CD4-positive, alpha-beta T cell treated with Interleukin-4 for 1 hour (primary cell): Measurements from ENCODE around the gene TPPP.
"Not testable (repeated sequence)": the region's sequence is repeated elsewhere in the genome, so short reads cannot be mapped to it uniquely, and the experiment has no call there.

ENCODE experiments used
- DNase-seq, 2 donors: peaks; one replicate each; pipeline ENCODE4 v3.0.0-alpha.2; 2020 to 2022

The TPPP gene

GRCh38 chr5:644971-645370 is 48.2 kb downstream of the TPPP start:
- no peak for DNase-seq

GRCh38 chr5:644509-644908 is 48.6 kb downstream of the TPPP start:
- DNase-seq, result no peak

- no peak for DNase-seq
Measured at GRCh38 chr5:643811-644271, 49.3 kb downstream of the TPPP start.

GRCh38 chr5:643351-643801 is 49.8 kb downstream of the TPPP start:
- no peak for DNase-seq

GRCh38 chr5:642481-642880 is 50.7 kb downstream of the TPPP start:
- DNase-seq, result no peak

GRCh38 chr5:641331-641765 is 51.8 kb downstream of the TPPP start:
- no peak for DNase-seq

- DNase-seq, result no peak
Measured at GRCh38 chr5:640461-641330, 52.5 kb downstream of the TPPP start.

GRCh38 chr5:639584-640213 is 53.5 kb downstream of the TPPP start:
- no peak for DNase-seq

- no peak for DNase-seq
Measured at GRCh38 chr5:639253-639530, 54.0 kb downstream of the TPPP start.

- DNase-seq, result no peak
Measured at GRCh38 chr5:638501-639252, 54.5 kb downstream of the TPPP start.

- DNase-seq, result no peak
Measured at GRCh38 chr5:637581-638450, 55.3 kb downstream of the TPPP start.

- DNase-seq, result no peak
Measured at GRCh38 chr5:636951-637350, 56.2 kb downstream of the TPPP start.

- DNase-seq, result no peak
Measured at GRCh38 chr5:635306-636055, 57.7 kb downstream of the TPPP start.

GRCh38 chr5:634191-634590 is 59.0 kb downstream of the TPPP start:
- no peak for DNase-seq

GRCh38 chr5:633501-633955 is 59.6 kb downstream of the TPPP start:
- DNase-seq, result no peak

GRCh38 chr5:628351-629205 is 64.6 kb downstream of the TPPP start:
- not testable (repeated sequence) for DNase-seq

- DNase-seq, result no peak
Measured at GRCh38 chr5:627840-628239, 65.3 kb downstream of the TPPP start.

- no peak for DNase-seq
Measured at GRCh38 chr5:626850-627249, 66.3 kb downstream of the TPPP start.

- no peak for DNase-seq
Measured at GRCh38 chr5:625516-625915, 67.6 kb downstream of the TPPP start.

- no peak for DNase-seq
Measured at GRCh38 chr5:624951-625230, 68.3 kb downstream of the TPPP start.
